CD4-positive, alpha-beta T cell treated with Interleukin-2 at 100 ng/mL for 4 hours (primary cell): Measurements from ENCODE around the gene H2AZ1.
A peak's percentile ranks its signal among the peaks of the same experiment; 100 is the strongest.

Experiments used
- DNase-seq: peaks from one replicate; pipeline ENCODE4 v3.0.0-alpha.2; 2020; ENCODE audit warnings: low spot score

Gene H2AZ1

DNA sequence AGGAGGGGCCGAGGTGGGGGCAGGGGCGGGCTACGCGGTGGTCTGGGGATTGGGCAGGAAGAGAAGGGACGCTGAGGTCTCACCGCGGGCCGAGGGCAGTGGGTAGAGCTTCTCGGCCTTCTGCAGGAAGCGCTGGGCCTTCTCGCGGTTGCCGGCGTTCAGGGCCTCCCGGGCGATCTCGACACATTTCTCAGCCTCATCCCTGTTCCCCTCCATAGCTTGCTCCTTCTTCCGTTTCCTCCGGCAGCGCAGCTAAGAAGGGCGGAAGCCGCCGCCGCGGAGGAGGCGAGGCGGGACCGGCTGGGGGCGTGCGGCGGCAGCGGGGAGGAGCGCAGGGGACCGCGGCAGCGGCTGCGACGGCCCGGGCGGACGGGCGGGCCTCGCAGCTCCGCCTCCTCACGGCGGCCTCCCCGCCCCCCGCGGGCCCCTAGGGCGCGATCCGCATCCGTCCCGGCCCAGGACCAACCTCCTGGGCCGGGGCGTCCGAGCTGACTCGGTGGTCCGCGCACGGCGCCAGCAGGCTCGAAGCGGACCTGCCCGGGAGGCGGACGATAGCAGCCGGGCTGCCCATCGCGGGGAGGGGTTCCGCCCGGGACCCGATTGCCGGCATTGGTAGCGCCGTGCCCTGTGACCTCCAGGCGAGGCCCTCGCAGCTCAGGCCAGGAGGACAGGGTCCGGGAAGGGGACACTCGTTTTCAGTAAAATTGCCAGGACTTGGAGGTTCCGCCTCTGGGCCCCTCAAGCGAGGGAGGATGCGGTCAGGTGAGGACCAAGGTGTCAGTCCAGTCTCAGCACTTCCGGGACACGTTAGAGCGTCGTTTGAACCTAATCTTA, 3.5 kb downstream of the H2AZ1 start, which contains the start of gene DNAJB14:
Gene DNAJB14, minus strand, starts transcription at position 263 of the 834 bp plus-strand sequence. Its CDS starts 47 bp downstream, at position 216.
- DNase-seq: peak; percentile 79

DNA sequence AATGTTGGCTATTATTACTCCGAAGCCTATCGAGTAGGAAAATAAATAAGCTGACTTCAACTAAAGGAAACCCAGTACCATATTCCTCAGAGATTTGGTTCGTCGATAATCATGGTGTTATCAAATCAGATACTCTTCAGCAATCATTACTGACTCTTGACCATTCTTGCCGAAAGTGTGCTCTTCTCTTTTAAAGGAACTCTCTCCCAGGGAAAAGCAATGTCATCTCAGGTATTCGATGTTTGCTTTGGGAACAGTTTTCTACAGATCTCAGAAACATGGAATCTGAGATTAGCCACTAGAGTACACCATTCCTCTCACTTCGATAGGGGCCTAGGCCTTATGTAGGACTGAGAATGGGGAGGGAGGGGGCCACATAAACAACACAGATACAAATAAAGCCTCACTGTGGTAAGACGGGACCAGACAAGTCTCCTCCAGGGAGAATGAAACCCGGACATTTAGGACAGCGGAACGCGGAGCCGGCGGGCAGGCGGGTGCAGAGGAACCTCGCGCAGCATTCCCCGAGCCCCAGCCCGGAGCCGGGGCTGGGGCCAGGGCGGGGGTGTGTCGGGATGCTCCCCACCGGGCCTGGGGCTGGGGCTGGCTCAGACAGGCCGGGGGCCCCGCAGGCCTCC, 4.2 kb downstream of the H2AZ1 start:
- no peak for DNase-seq

DNA sequence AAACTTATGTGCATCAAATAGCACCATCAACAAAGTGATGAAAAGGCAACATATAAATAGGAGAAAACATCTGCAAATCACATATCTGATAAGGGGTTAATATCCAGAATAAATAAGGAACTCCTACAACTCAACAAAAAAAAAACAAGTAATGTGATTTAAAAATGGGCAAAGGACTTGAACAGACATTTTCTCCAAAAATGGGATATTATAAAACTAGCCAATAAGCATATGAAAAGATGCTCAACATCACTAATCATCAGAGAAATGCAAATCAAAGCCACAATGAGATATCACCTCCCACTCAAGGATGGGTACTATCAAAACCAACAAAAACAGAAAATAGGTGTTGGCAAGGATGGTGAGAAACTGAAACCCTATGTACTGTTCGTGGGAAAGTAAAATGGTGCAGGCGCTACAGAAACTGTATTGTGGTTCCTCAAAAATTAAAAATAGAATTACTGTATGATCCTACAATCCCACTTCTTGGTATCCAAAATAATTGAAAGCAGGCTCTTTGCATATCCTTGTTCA, 6.1 kb downstream of the H2AZ1 start:
- DNase-seq: peak; percentile 17

DNA sequence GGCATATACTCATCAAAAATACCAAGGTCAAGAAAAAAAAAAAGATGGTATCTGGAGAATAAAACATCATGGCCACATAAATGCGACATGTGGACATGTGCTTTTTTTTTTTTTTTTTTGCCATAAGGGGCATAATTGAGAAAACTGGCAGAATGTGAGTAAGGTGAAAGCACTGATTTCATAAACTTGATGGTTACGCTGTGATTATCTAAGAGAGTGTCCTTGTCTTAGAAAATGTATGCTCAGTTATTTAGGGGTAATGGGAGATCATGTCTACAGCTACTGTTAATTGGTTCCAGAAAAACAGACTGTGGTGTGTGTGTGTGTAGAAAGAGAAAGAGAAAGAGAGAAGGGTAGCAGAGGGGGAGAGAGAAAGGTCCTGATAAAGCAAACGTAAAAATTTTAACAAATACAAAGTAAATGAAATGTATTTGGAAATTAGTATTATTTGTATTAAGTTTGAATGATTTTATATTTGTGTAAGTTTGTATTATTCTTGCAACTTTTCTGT, 11.8 kb downstream of the H2AZ1 start:
- no peak for DNase-seq

DNA sequence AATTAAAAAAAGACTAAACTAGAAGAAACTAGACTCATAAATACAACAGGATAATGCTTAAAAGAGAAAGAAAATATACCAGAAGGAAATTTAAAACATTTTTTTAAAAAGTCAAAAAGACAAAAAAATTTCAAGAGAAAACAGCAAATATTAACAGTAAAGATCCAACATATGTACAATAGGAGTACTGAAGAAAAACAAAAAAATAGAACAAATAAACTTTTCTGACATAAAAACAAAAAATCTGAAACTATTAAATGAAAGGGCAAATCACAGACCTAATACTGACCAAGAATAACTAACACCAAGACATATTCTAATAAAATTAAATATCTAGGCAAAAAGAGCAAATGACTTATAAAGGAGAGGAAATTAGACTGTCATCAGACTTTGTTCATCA, 15.2 kb downstream of the H2AZ1 start:
- no peak for DNase-seq

DNA sequence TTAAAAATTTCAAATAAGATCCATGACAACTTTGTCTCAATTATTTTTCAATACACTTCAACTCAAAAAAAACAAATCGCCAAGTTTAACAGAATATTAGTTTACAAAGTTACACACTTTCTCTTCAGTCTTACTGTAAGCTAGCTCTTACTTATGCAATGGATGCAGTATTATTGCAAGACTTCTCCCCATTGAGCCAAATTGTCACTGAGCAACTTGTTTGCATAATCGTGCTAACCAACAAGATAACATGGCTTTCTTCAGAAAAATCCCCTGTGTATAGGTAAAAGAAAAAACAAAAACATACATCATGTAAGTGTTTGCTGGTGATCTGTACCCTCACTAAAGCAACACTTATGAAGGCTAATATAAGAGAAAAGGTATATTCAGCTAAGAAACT, 22.5 kb downstream of the H2AZ1 start:
- DNase-seq: no peak

DNA sequence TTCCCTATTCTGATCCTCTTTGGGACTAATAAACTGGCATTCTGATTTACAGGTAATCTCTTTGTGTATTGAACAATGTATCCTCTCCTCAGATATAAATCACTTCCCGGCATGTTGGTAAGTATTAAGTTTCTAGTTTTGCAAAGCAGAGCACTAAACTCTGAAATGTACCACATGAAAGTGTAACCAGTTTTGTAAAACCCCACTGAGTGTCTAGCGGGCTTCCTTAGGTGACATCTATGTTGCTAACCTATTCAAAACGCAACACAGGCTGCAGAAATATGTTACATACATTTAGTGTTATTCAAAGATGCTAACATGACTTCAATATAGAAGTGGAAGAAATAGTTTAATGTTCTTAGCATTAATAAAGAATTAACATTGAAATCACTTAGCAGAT, 28.9 kb downstream of the H2AZ1 start:
- no peak for DNase-seq

DNA sequence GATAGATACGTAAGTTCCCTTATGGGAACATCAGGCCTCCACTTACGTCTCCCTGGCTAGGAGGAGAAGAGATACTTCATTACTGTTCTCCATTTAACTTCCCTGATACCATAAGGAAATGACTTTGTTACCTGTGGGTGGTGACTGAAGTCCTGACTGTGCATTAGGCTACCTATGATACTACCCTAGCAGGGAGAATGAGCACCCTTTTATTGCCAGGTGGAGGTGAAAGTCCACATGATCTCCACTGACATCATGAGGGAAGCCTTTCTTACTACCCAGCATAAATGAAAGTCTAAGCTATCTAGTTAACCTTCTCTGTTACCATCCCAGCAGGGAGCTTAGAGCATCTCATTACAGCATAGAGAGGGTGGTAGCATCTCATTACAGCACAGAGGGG, 31.4 kb downstream of the H2AZ1 start:
- DNase-seq: no peak

DNA sequence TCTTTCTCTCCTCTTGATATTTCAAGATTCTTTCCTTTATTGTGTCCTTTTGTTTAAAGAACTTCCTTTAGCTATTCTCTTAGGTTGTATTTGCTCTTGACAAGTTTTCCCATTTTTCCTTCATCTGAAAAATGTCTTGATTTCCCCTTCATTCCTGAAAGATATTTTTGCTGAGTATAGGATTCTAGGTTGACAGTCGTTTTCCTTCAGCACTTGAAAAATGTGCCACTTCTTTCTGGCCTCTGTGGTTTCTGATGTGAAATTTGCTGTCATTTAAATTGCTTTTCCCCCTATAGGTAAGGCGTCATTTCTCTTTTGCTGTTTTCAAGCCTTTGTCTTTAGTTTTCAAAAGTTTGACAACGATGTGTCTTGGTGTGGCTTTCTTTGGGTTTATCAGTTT, 32.5 kb downstream of the H2AZ1 start:
- no peak for DNase-seq

DNA sequence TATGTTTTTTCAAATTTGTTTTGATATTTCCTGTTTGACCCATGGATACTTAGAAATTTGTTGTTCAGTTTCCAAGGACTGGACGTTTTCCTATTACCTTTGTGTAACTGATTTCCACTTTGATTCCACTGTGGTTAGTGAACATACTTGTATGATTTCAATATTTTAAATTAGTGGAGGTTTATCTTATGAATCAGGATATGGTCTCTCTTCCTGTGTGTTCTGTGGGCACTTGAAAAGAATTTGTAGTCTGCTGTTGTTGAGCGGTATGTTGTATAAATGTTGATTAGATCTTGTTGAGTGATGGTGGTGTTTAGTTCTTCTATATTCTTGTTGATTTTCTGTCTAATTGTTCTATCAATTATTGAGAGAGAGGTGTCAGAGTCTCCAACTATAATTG, 34.6 kb downstream of the H2AZ1 start:
- no peak for DNase-seq
